GM19238 (cell line): ENCODE data around the gene CRABP1.

Experiments used
- DNase-seq: peaks from one replicate; pipeline ENCODE4 v3.0.0; 2011; ENCODE audit warnings: low spot score; ENCODE audit not compliant: insufficient read length

The CRABP1 gene

GRCh38 chr15:78317145-78317836 lies 22.9 kb upstream of the CRABP1 start:
- no peak for DNase-seq

- no peak for DNase-seq
Observed at GRCh38 chr15:78319588-78319987, 20.6 kb upstream of the CRABP1 start.

DNA sequence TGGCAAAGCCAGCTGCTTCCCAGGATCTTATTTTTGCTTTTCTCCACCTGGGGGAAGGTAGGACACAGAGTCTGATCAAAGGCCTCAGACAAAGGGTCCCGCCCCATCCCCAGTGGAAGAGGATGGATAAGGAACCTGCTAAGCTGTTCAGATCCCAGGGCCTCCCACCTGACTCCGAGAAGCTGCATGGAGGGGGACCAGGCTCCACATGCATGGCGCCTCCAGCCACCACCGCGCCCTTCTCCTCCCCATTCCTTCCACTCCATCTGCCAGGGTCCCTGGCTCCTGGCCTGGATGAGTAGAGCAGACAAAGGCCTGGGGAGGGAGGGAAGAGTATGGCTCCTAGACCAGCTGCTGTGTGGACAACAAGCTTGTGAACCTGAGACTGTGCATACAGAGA lies 20.0 kb upstream of the CRABP1 start:
- DNase-seq, result no peak

GRCh38 chr15:78321041-78321570 lies 19.0 kb upstream of the CRABP1 start:
- DNase-seq, result no peak

- no peak for DNase-seq
Observed at GRCh38 chr15:78321786-78322185, 18.4 kb upstream of the CRABP1 start.

- DNase-seq, result no peak
Observed at GRCh38 chr15:78322243-78322642, 17.9 kb upstream of the CRABP1 start.

- DNase-seq, result no peak
Observed at GRCh38 chr15:78322724-78323521, 17.2 kb upstream of the CRABP1 start.

DNA sequence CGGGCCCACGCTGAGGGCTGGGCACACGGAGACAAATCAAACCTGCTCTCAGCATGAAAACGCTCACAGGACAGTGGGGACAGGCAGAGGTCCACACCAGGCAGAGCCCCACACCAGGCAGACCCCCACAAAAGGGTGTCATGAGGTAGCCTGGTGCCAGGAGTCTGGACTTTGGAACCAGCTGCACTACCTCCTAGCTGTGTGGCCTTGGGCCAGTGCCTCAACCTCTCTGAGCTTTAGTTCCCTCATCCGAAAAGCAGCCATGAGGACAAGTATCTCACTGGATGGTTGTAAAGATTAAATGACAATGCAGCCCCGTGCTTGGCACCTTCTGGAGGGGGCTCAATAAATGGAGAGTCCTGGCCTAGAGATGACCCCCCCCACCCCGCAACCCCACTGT lies 16.5 kb upstream of the CRABP1 start:
- no peak for DNase-seq

DNA sequence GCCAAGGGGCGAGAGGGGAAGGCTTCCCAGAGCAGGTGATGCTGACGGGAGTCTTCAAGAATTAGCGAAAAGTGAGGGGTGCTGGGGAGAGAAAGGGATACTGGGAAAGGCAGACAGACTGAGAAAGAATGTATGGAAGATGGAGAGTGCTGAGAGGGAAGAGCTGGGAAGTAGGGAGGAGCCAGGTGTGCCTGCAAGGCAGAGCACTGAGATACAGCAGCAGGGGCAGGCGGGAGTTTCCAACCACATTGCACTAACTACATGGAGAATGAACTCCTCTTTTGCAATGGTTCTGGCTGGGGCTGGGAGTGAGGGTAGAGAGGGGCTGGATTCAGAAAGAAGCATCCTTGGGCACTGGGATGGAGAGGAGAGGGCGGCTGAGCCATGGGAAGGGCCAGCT lies 16.0 kb upstream of the CRABP1 start:
- no peak for DNase-seq

DNA sequence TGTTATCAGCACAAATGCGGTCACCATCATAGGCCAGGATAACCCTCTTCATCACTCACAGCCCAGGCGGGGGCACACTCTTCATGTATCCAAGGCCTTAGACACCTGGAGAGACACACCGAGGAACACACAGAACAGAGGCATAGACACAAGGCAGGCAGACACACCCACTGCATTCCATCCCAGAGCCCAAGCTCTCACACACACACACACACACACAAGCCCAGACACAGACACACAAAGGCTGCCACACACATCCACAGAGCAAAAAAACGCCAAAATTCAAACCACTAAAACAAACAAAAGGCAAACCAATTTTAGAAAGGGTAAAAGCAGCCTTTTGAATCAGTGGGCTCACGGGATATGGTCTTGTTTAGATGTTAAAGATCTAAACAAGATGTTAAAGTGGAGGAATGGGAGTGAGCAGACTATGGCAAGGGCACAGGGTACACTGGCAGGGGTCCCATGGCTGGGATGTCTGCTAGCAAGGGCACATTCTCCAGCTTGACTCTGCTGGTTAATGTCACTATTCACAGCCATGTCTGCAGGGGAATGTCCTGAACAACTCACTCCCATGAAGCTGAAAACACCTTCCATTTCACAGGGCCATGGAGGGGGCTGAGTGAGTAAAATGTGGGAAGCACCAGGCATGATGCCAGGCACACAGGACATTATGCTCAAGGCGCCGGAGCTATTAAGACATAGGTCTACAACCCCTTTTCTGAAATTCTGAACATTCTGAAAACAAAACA lies 14.9 kb upstream of the CRABP1 start:
- DNase-seq, result no peak

- no peak for DNase-seq
Observed at GRCh38 chr15:78327466-78327865, 12.7 kb upstream of the CRABP1 start.

GRCh38 chr15:78329625-78330024 lies 10.5 kb upstream of the CRABP1 start:
- DNase-seq, result no peak

- DNase-seq, result no peak
Observed at GRCh38 chr15:78334845-78335244, 5.3 kb upstream of the CRABP1 start.

- DNase-seq, result no peak
Observed at GRCh38 chr15:78335985-78336384, 4.2 kb upstream of the CRABP1 start.

- no peak for DNase-seq
Observed at GRCh38 chr15:78338781-78339180, 1.4 kb upstream of the CRABP1 start.

DNA sequence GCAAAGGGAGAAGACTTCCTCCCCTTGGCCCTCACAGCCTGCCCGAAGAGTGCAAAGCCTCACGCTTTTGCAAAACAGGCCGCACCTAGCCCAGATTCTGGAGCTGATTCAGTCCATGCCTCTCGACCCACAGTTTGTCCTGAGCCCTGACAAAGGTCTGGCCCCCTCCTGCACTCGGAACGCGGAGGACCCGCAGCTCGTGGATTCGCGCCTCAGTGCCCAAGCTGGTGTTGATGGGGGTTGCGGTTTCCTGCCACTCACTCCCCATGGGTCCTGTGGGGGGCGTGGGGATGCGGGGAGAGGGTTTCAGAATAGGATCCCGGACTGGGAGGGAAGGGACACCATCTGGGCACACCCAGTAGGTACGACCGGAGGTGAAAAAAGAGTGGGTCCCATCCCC lies 594 bp upstream of the CRABP1 start:
- no peak for DNase-seq

DNA sequence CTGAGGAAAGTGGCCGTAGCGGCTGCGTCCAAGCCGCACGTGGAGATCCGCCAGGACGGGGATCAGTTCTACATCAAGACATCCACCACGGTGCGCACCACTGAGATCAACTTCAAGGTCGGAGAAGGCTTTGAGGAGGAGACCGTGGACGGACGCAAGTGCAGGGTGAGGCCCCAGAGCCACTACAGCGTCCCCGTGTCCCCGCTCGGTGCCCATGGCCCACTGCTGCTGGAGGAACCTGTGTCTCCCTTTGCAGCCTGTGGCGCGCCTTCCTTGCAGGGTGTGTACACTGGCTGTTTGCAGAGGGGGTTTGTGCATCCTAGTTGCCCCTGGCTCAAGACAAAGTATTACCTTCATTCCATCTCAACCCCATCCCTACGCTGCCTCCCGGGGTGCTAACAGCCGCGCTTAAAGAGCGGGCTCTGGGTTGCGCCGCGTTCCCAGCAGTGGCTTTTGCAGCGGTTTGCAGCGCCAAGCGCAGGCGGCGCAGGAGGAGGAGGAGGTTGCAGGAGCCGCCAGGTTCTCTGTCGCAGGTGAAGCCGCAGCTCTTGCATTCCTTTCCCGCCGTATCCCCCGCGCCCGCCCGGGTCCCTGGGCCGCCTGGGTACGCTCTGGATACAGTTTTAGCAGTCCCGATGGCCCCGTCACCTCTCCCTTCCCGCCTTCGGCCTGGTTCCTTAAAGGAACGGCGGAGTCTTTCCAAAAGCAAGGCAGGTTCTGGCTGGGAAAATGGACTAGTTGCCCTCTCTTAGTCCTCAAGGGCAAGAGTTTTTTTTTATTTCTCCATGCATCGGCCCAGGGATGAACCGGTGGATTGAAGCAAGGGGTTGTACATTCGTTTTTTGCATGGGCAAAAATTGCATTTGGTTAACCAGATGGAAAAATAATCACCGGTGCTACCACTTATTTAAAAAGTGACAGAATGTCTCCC lies 1.2 kb downstream of the CRABP1 start:
- DNase-seq, result no peak

DNA sequence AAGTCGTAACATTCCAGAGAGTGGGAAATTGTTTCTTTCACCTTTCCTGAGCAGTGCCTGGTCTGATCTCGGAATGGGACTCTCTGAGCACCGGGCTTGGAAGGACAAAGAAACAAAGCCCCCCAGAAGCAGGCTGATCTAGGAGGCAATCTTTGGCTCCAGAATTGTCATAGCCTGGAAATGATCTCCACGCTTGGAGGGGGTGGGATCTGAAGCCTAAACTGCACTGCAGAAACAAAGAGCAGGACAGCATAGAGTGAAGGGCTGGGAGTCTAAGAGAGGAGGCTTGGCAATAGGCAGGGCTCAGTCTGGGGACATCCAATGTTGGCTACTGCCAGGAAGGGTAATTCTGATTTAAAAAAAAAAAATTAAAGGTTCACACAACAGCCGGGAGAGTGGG lies 1.9 kb downstream of the CRABP1 start:
- no peak for DNase-seq

- no peak for DNase-seq
Observed at GRCh38 chr15:78343276-78344060, 3.3 kb downstream of the CRABP1 start.
